ENCODE data around the gene PSAPL1.

Gene PSAPL1

DNA sequence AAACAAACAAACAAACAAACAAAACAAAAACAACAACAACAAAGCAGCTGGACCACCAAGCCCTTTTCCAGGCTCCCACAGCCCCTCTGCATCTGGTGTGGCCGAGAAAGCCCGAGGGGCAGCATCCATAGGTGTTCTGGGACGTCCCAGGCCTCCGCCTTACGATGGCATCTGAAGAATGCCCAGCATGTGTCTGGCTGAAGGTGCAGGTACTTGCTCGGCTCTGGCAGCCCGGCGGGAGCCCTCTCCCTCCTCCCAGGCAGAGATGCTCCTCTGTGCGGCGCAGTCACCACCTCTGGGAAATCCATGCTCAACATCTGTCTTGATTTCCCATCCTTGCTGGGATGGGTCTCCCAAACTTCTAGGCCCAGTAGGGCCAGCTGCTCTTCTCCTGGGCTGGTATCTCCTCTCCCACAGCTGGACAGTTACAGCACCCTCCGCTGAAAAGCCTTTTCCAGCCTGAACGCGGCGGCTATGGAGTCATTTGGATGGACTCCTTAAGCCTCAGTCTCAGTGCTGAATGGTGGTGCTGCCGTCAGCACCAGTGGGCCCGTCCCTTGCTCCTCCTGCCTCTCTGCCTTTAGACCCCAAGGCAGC is 4.3 kb downstream of the PSAPL1 start:
- DNase-seq, result no peak

DNA sequence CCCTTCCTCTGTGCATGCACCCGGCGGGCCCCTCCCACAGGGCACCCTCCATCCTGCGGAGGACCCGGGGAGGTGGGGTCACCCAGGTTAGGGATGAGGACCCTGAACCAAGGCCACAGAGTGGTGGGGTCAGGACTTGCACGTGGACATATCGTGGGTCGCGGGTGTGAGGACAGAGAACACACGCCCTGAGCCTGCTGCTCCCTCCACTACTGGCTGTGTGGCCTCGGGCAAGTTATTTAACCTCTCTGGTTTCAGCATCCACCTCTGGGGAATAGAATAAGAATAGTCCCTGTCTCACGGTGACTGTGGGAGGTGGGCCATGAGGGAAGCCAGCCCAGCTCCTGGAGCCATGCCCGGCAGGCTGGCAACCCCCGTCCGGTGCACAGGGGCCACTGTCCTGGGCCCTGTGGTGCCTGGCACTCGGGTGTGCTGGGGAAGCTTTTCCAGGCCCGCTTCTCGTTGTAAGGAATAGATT is 5.1 kb downstream of the PSAPL1 start:
- DNase-seq, result no peak

DNA sequence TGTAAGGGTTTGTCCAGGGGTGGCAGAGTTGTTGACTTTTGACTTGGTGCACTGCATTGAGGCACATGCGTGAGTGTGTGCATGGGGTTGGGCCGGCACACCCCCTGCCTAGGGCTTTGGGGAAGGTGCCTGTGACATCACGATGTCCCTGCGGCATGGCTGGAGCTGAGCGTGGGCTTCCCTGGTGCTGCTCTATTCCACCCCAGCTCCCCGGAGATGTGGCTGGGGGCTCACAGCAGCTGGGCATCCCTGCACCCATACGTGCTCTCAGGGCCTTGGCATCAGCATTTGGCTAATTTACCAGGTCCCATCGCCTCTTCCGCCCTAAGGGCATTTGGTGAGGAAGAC is 5.7 kb downstream of the PSAPL1 start:
- no peak for DNase-seq

DNA sequence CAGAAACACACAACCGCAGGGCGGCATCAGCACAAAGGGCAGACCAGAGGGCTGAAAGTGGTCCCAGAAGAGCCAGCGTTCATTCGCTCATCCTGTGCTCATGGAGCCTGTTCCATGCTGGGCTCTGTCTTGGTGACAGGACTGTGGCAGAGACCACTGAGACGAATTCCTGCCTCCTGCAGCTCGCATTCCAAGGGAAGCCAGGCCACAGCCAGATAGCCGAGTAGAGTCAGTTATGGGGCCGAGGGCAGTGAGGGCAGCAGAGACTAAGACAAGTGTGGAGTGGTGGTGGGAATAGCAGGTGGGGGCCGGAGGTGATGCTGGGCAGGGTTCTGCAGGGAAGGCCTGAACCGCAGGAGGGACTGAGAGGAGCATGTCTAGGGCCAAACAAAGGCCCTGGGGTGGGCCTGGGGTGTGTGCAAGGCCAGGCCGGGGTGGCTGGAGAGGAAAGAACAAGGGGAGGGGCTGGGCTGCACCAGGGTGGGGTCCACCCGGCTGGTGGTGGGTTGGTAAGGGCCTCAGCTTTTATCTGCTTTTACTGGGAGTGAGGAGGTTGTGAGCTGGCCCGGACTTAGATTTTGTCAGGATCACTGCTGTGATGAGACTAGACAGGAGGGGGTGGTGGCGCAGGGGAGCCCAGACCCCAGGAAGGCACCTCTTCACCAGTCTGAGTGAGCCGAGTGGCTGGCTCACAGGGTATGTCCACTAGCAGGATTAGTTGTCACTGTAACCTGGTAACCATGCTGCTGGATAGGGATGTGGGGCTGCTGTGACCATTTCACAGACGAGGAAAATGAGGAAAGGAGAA is 6.3 kb downstream of the PSAPL1 start:
- DNase-seq, result no peak

DNA sequence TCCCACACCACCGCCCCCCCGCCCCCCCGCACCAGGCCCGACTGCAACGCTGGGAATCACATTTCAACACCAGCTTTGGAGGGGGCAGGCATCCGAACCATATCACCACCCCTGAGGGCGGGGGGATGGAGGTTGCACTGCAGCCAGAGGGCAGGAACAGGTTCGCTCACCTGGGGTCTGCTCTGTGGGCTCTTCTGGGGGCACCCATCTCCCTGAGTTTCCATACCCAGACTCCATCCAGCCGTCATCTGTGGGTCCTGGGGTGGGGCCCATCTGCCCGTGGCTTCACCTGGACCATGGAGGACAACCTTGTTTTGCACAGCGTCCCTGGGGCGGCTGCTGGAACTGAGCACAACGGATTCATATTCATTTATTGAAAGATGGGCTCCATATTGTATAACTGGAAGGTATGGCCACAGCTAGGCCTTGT is 6.9 kb downstream of the PSAPL1 start:
- DNase-seq, result no peak

DNA sequence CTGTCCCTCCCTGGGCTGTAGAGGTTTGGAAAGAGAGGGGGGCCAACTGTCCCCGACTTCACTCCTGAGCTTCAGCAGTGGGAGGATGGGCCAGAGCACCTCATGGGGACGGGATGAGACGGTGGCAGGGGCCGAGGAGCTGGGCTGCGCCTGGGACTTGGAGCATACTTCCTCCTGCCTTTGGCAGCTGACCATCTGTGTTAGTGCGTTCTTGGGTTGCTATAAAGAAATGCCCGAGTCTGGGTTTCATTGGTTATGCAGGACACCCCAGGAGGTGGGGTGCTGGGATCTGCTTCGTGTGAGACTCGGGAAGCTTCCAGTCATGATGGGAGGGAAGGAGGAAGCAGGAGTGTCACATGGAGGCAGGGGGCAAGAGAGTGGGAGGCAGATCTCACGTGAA is 7.4 kb downstream of the PSAPL1 start:
- no peak for DNase-seq

DNA sequence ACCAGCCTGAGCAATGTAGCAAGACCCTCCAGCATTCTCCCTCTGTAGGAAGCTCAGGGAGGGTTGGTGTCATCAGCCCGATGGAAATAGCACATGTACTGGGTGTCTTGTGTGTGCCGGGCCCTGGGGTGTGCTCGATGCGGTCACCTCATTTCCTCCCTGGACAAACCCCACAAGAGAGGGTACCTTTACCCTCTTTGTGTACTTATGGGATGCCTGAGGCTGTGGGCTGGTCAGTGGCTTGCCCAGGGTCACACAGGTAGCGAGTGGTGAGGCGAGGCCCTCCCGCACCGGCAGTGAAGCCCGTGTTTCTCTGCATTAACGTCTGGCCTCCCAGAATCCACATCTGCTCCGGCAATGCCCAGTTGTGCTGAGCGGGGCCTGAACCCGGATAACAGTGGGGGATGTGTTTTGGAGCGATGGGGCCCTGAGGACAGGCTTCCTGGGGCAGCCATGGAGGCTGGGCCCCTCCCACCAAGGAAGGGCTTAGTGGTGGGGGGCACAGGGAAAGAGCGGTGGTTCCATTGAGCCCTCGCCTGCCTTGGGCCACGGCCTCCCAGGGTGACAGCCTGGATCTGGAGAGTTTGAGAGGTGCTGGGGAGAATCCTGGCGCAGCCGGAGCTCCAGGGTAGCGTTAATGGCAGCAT is 8.1 kb downstream of the PSAPL1 start:
- no peak for DNase-seq

DNA sequence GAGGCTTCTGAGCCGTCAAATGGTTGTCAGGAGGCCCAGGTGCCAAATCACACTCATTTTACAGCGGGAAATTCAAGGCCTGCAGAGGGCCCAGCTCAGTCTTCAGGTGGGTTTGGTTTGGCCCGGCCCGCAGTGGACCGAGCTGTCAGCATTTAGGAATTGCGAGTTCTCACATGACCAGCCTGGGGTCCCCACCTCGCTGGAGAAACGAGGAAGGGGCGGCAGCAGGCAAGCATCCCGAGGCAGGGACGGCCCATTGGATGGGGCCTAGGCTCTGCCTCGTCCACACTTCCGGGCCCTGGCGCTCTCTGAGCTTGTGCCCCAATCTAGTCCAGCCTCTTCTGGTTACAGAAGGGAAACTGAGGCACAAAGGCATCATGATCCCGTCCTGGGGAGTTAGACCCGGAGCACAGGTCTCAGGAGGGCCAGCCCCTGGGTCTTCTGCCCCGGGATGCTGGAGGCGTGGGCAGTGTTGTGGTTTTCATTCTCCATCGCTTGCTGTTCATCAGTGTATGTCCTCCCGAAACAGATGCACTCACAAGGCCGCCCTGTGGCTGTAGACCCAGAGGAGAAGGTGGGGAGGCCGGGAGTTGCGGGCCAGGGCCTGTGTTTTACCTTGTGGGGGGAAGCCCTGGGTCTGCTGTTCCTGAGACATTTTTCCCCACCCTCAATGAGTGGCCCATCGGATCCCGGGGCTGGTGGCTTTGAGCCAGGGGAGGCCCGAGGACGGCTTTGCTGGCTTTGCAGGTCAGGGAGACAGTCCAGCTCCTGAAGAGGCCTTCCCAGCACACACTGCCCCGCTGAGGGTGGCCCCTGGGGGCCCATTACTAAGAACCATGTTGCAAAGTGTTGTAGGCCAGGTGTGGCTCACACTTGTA is 8.9 kb downstream of the PSAPL1 start:
- no peak for DNase-seq

DNA sequence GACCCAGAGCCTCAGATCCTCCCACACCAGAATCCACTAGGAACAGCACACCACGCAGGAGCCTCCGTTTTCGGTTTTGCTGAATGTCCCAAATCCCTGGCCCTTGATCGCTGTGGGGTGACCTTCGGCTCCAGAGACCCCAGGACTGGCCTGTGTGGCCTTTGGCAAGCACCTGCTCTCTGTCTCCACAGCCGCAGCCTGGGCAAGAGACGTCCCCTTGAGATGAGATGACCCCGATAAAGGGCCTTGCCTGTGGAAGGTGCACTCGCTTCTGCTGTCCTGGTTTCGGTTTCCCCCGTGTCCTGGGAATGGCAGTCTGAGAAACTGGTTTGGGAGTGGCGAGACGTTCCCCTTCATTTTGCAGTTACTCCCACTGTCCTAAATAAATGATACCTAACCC is 9.6 kb downstream of the PSAPL1 start:
- DNase-seq, result no peak

DNA sequence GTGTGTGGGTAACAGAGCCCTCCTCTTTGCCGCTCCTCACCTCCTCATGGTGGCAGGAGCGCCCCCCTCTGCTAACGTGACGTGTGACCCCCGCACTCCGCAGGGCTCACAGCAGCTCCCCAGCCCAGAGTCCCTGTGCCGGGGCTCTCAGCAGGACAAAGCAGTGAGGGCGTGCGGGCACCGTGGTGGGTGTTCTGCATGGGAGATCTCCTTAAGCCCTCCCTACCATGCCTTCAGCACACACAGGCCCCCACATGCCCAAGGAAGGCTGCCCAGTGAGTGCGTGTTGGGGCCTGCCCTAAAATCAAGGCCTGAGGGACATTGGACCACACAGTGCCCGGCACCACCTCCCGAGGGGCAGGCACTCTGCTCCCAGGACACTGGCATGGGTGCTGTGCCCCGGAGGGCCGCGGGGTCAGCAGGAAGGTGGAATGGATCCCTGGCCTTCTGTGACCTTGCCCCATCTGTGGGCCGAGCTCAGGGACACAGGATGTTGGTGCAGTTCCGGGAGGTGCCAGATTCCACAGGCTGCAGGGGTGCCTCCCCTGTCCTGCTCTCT is 10.1 kb downstream of the PSAPL1 start:
- no peak for DNase-seq

DNA sequence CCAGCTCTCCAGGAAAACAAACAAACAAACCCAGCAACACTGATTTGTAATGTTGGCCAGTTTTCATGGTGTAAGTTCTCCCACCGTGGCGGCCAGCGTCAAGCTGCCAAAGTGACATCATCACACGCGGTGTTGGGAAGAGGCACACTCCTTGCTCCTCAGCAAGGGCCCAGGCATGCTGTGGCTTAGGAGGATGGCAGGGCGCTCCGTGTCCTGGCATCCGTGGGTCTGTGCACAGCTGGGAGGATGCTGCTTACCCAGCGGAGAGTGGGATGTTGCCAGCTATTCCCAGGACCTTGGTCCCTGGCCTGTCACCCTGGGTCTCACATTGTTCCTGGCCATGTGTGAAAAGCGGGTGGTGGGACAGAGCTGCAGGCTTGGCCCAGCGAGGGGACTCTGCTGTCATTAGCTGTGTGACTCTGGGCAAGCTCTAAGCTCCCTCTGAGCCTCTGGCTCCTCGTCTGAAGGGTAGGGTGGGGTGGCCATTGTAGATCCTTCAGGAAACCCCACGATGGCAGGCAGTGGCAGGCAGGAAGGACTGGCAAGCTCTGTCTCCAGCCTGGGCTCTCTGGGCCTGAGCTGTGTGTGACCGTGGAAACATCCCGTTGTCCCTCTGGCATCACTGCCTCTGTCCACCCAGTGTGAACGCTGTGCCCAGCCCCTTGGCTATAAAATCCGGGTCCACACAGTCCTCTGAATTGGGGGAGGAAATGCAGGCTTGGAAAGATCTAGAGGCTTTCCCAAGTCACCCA is 10.8 kb downstream of the PSAPL1 start:
- DNase-seq, result no peak

DNA sequence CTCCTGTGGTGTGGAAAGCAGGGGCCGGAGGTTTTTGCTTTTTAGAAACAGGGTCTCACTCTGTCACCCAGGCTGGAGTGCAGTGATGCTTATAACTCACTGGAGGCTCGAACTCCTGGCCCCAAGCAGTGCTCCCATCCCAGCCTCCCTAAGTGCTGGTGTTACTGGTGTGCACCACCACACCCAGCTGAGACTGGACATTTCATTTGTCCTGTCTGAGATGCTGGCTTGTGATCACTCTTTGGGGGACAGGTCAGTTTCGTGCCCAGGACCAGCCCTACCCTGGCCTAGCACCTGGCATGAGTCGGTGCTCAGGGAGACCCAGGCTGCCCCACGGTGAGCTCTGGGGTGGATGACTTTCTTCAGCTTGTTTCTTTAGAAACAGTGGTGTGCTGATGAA is 11.3 kb downstream of the PSAPL1 start:
- DNase-seq, result no peak

DNA sequence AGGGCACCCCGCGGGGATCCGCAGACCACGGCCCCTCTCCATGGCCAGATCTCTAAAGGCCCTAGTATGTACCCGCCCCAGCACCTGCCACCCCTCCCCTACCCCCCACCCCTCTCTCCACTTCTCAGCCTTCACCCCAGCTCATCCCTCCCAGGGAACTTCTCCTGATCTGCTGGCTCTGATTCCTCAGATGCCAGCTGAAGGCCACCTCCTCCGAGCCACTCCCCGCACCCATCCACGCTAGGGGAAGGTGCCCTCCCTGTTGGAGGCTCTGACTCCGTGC is 11.9 kb downstream of the PSAPL1 start:
- no peak for DNase-seq

DNA sequence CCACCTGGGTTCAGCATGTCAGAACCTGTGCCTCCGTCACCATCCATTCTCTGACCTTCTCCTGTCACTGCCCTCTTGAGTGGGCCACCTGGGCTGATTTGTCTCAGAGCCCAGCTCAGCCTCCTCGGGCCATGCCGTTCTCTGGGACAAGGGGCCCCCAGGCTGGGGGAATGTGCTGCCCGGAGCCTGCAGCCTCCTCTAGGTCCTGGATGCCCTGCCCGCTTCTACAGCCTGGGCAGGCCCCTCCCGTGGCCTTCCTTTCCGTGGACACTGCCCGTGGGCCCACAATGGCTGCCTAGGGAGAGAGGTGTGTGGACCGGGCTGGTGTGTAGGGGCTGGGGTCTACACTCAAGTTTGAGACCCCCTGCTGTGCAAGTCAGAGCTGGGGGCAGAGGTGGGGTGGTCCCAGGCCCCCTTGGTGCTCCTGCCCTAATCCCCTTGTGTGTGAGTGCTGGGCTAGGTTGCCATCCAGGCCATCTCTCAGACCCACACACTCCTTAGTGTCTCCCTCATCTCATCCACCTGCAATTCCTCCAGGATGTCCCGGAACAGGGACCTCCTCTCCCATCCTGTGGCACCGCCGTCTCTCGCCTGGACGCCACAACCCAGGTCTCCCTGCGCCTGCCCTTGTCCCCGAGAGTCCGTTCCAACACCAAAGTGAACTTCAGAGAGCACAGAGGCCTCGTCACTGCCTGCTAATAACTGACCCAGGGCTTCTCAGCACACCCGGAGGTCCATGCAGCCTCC is 12.4 kb downstream of the PSAPL1 start:
- DNase-seq, result no peak

DNA sequence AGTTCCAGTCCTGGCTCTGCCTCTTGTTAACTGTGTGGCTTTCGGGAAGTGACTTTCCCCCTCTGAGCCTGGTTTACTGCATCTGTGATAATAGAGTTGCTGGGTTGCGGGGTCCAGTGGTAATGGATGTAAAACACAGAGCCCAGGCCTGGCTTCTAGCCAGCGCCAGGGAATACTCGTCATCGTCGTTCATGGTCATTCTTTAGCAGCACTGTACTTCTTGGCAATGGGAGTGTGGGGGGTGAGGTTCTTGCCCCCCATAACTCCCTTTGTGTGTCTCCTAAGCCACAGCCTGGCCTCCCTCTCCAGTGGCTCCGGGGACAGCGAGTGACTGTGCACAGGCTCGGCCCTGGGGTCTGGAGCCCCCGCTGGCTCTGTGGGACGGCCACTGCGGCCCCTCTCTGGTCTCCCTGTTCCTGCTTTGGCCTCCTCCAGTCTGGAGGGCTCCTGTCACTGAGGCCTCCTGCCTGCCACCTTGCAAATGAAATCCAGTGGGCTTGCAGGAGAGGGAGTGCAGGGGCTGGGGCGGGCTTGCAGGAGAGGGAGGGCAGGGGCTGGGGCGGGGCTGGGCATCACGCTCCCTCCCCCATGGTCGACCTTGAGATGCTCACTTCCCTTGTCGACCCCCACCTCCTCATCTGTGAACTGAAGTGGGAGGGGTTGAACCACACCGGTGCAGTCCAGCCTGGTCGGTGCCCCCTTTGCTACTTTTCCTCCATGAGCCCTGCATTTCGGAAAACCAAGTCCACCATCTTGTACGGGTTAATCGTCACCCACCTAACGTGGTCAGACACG is 13.2 kb downstream of the PSAPL1 start:
- no peak for DNase-seq

DNA sequence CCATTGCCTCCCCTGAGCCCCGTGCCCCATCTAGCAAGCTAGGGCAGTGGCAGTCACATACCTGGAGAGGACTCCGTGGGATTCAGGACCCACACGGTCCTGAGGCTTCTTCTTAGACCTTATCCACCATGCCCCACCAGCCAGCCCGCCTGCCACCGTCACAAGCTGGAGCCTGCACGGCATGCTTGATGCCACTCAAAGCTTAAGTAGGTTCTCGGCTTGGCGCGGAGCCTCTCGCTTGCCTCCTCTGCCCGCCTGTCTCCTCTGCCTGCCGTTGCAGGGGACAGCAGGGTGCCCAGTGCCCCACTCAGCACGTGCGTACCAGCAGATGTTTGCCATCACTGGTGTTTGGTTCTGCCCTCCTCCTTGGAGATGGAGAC is 14.1 kb downstream of the PSAPL1 start:
- no peak for DNase-seq

DNA sequence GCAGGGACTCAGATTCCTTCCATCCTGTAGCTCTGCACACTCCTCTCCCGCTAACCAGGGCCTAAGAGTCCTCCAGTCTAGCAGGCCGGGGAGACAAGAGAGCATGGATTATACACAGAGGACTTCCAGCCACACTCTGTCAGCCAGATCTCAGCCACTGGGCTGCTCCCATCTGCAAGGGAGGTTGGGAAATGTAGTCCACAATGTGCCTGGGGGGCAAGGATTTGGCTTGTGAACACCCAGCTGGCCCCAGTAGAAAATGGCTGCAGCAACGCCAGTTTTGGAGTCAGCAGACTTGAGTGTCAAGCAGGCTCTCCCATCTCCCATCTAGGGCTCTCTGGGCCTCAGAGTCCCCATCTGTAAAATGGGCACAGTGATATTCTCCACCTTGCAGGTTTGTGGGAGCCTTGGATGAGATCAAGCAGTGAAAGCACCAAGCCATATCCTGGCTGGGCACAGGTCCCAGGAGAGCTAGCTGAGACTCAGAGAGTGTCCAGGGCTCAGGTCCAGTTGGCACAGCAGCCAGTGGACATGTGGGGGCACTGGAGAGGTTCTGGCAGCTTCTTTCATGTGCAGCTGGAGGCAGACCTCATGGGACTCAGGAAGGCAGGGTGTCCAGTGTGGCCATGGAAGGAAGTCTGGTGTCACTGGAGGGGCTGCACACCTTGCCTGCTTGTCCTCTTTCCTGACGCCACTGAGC is 14.6 kb downstream of the PSAPL1 start:
- no peak for DNase-seq

DNA sequence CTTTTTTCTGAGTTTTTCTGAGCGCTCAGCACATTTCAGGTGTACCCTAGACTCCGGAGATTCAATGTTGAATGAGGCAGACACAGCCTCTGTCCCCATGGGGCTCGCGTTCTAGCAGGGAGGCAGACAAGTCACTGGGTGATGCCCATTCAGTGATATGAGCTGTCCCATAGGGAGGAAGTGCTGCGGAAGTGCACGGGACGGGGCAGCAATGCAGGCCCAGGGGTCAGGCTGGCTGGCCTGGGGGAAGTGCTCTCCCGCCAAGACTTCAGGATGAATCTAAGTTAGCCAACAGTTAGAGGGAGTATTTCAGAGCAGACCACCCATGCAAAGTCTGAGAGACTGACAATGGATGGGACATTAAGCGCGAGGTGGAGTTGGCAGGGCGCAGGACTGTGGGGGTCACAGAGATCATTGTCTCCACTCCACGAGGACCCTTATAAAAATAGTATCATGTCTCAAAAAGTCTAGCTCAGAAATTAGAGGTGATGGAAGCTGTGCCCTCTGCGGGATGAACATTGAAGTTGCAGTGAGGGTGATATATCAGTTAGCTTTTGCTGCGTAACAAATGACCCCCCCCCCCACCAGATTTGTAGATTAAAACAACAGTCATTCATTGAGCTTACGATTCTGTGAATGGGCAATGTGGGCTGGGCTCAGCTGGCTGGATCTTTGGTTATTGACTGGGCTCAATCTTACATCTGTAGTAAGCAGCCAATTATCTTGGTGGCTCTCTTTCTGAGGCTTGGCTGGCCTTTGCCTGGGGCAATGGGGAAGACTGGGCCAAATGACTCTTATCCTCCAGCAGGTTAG is 16.4 kb downstream of the PSAPL1 start:
- DNase-seq, result no peak

DNA sequence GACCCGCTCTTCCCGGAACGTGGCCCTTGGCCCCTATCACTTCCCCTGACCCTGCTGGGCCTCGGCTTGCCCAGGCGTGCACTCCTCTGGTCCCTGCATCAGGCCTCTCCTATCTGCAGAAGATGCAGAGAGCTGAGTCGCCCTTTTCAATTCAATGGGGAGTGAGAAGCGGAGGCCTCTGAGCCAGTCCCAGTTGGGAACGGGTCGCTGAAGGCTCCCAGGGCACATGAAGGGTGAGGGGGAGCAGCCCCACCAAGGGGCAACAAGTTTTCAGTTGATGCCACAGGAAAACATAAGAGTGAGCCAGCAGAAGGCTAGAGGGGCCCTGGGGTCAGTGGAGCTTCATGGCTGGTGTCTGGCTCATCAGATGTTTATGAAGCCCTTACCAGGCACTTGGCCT is 17.1 kb downstream of the PSAPL1 start:
- no peak for DNase-seq
